AG08396 (cell line): ENCODE results near the gene ZNF513.

Source experiments
- DNase-seq: peaks from one replicate; pipeline ENCODE4 v3.0.0; 2012; ENCODE audit warnings: low spot score, mixed read lengths

Gene ZNF513

DNA sequence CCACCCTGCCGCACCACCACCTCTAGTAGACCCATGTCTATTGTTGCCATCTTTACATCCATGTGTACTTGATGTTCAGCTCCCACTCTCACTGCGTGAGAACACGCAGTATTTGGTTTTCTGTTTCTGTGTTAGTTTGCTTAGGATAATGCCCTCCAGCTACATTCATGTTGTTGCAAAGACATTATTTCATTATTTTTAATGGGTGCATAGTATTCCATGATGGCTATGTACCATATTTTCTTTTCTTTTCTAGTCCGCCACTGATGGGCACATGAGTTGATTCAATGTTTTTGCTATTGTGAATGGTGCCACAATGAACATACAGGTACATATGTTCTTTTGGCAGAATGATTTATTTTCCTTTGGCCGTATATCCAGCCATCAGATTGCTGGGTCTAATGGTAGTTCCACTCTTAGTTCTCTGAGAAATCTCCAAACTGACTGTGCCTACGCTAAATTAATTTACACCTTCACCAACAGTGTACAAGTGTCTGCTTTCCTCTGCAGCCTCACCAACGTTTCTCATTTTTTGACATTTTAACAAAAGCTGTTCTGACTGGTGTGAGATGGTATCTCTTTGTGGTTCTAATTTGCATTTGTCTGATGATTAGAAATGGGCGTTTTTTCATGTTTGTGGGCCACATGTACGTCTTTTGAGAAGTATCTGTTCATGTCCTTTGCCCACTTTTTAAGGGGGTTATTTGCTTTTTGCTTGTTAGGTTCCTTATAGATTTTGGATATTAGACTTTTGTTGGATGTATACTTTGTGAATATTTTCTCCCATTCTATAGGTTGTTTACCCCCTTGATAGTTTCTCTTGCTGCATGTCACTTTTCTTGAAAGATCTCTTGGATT is 10.5 kb upstream of the ZNF513 start:
- no peak for DNase-seq

DNA sequence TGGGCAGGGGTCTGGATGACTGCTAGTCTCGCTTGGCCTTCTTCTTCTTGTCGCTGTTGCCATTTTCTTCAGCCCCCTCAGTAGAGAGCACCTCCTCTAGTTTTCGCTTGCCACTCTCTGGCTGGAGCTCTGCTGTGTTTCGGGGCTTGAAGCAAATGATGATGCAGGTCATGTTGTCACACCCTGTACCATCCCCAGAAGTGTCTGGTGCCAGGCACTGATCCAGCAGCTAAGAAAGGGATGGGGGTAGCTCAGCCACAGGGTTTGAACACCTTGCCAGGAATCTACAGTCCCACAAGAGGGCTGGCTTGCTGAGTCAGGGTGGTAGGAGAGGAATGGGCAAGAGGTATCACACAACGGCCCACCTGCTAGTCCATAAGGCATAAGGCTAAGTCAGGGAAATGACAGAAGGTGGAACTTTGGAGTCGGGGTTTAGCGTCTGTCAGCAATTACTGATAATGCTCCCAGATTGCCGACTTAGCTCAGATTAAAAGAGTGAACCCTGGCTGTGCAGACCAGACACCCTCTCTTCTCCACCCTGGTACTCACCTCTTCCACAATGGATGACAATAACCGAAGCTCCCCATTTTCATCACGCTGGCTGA is 1.1 kb upstream of the ZNF513 start:
- DNase-seq: no peak

DNA sequence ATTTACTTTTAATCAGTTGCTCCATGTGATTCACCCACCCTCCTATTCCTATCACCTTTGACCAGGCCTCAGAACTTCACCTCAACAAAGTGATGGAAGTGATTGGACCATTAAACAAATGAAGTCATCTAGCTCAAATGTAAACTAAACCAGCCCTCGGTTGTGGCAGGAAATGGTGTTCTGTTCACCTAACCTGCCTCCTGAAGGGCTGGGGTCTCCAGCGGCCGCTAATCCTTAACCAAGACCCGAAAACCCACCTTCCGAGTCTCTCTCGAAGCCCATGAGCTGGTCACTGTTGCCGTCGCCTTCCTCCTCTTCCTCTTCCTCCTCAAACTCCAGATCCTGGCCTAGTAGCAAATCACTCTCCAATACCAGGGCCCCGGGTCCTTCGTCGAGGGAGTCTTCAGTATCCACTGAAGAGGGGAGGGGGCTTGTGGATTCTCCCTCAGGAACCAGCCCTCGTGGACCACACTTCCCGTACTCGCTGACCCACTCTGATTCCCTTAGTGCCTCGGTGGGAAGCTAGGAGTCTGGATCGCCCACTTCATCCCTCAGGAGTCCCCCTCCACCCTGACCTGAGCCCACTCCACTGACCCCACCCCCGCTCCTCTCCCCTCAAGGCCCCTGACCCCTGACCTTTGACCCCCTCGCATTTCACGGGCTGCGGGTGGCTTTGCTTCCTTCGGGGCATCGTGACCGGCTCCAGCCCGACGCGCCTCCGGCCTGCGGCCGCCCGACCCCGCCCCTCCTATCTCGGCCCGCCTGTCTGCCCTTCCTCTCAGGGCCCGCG is 503 bp downstream of the ZNF513 start:
- DNase-seq: peak; percentile 57

DNA sequence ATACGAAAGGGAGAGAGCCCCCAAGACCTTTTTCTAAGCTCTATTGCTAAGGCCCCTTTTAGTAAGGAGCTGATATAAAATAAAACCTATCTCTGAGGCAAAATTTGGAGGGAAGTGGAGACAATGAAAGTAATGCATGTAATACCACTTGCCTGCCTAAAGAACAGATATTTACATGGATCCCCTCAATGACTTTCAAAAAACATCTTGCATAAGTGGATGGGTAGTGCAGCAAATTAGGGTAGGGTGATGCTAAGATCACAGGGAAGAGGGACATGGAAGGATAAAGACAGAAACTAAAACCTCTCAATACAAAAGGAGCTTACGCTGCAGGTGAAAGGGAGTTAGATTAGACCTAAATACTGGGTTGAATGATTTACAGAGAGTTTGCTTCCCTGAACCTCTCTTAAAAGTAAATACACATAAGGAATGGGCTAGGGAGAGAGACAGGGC is 1.1 kb downstream of the ZNF513 start:
- no peak for DNase-seq

DNA sequence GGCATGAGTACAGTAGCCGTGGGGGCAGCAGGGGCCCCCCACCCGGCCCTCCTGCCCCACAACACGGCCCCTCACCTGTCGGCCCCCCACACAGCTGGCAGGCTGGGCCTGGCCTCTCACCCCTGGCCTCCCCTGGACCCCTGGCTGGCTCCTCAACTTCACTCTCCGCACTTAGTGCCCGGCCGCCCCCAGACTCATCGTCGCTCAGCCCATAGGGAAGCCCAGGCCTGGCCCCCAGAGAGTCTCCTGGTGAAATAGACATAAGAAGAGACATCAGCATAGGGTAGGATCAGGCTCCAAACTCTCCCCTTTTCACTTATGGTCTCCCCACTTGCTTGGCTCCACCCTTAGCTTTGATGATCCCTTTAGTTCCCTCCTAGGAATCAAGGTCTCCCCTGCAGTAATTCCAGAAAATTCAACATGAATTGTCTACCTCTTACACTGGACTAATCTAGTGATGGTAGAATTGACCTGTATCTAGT is 1.7 kb downstream of the ZNF513 start:
- no peak for DNase-seq

DNA sequence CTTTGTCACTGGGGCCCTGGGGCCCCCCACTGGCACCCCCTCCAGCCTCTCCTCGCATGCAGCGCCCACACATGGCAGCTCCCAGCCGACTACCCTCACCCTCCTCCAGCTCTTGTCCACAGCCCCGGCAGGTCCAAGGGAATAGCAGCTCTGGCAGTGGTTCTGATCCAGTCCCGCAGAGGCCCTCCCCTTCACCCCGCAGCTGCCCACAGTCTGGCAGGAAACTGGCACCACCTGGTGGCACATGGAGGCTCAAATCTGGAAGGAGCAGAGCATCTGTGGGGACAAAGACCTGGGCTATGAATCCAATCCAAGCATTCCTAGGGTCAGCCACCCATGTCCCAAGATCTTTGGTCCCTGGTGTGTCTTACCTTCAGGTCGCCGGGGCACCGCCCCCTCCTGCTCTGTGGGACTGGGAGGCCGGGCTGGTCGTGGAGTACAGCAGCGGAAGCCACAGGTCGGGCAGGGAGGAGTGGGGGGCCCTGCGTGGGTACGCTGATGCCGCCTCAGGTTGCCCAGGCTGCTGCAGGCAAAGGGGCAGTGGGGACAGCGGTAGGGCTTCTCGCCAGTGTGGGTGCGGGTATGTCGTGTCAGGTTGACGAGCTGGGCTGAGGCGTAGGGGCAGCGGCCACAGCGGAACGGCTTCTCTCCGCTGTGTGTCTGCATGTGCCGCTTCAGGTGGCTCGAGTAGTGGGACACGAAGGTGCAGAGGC is 2.3 kb downstream of the ZNF513 start:
- DNase-seq: peak; percentile 29

DNA sequence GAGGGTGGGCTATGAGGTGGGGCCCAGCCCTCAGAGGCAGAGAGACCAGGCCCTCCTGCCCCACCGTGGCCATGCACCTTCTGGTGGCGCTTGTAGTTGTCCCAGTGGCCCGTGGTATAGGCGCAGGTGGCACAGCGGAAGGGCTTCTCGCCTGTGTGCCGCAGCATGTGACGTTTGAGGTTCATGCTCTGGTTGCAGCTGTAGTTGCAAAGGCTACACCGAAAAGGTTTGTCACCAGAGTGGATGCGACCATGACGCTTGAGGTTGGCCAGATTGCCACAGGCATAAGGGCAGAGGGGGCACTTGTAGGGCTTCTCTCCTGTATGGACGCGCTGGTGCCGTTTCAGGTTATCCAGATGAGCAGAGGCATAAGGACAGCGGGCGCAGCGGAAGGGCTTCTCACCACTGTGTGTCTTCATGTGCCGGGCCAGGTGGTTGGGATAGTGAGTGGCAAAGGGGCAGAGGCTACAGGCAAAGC is 2.9 kb downstream of the ZNF513 start:
- DNase-seq: no peak

DNA sequence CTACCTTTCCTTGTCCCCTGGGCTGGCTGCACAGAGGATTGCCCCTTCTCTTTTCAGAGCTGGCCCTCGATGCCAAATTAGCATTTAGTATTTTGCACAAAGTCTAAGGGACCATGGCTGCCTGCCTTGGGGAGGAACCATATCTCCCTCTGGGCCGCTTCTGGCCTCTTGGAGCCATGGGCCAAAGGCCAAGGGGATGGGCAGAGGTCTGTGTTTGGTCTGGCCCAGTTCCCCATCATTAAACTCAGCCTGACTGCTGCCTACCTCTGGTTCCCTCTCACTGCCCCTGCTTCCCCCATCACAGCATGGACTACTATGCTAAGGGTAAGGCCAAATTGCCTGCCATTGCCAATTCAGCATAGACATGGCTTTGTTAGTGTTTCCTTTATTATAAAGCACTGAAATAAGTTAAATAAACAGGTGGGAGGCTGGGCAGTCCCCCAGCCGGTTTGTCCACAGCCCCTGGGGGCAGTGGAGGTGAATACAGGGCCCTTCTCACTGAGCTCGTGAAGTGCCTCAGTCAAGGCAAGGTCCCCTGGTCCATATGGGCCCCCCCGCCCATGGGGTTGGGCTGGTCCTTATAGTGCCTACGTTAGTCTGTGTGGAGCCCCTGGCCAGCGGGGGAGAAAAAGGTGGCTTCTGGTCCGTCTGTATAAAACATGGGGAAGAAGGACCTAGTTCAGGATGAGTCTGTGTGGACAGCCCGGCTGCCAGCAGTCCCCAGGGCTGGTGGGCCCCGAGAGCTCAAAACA is 3.5 kb downstream of the ZNF513 start:
- DNase-seq: no peak

DNA sequence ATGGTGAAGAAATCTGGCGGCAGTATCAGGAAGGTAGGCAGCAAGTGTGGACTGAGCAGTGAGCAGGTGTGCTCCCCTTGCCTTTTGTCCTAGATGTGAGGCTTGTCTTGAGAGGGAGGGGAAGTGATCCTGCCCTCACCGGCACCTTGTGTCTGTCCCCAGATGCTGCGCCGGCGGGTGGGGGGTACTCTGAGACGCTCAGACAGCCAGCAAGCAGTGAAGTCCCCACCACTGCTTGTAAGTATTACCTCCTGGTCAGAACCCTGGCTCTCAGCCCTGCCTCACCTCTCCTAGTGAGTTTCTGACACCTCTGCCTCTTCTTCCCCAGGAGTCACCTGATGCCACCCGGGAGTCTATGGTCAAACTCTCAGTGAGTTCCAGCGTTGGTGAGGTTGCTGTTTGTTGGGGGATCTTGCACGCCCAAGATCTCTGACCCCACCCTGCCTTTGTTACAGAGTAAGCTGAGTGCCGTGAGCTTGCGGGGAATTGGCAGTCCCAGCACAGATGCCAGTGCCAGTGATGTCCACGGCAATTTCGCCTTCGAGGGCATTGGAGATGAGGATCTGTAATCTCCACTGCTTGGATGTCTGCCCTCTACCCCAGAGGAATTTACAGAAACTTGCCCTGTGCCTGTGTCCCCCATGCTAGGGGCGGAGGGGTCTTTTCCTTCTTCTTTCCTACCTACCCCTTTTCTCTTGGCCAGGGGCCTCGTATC is 4.2 kb downstream of the ZNF513 start:
- DNase-seq: no peak

DNA sequence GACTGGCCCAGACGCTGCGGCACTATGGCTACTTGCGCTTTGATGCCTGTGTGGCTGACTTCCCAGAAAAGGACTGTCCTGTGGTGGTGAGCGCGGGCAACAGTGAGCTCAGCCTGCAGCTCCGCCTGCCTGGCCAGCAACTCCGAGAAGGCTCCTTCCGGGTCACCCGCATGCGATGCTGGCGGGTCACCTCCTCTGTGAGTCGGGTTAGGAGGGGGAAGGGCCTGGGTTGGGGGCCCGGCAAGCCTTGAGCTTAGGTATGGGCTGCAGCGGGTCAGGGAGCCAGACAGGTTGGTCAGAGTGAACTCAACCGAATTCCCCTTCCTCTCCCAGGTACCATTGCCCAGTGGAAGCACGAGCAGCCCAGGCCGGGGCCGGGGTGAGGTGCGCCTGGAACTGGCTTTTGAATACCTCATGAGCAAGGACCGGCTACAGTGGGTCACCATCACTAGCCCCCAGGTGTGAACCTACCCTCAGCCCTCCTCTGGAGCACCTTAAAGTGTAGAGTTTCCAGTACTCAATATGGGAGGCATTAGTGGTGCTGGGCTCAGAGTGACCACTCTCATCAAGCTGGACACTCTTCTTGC is 4.9 kb downstream of the ZNF513 start:
- no peak for DNase-seq

DNA sequence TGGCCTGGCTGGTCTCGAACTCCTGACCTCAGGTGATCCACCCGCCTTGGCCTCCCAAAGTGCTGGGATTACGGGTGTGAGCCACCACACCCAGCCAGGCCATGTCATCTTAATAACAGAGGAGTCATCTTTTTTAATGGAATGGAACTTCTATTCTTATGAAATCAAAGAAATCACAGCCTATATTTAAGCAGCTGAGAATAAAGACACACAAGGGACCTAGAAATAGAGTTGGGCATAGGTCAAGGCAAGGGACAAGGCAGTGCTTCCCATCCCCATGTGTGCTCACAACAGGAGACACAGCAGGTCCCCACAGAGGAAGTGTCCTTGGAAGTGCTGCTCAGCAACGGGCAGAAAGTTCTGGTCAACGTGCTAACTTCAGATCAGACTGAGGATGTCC is 7.0 kb downstream of the ZNF513 start:
- DNase-seq: no peak

DNA sequence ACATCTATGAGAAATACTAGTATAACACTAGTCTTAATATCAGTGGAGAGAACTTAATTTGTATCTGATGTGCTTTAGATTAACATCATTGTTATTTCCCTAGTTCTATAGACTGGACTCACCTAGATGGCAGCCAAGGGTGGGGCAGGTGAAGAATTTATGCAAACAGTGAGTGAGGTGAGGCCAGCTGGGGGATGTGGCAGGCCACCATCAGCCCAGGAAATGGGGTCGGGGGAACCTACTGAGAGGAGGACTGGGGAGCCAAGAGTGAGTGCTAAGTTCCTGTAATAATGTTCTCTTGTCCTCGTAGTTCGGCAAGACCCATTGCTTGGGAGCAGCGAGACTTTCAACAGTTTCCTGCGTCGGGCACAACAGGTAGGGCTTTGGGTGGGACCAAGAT is 7.6 kb downstream of the ZNF513 start:
- no peak for DNase-seq

DNA sequence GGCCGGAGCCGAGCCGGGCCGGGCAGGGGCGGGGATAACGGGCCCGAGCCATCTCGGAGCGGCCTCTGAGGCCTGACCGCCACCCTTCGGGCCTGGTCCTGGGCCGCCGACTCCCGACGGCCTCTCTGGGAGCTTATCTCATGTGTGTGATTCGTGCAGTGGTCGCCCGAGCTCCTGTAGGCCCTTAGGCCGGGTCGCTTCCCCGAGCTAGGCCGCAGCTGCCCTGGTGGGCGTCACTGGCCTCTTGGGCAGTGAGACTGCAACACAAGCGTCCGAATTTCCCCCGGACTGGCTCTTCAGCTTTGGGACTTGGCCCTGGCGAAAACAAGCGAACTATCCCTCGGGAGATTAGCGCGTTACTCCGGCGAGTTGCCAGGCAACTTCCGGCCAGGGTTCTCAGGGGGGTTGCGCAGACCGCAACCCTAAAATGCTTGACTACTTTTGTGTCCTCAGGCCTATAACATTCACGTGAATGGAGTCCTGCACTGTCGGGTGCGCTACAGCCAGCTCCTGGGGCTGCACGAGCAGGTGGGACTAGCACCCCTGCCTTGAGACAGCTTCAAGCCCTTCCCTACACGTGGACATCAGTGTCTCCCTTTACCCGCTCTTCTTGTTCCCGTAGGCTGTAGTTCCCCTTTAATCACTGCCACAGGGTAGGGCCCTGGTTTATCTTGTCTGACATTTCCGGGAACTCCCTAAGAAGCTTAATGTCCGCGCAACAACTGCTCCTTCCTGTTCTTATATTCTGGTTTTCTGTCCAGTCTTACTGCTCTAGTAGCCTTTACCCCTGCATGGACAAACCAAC is 9.5 kb downstream of the ZNF513 start:
- DNase-seq: peak; percentile 28

DNA sequence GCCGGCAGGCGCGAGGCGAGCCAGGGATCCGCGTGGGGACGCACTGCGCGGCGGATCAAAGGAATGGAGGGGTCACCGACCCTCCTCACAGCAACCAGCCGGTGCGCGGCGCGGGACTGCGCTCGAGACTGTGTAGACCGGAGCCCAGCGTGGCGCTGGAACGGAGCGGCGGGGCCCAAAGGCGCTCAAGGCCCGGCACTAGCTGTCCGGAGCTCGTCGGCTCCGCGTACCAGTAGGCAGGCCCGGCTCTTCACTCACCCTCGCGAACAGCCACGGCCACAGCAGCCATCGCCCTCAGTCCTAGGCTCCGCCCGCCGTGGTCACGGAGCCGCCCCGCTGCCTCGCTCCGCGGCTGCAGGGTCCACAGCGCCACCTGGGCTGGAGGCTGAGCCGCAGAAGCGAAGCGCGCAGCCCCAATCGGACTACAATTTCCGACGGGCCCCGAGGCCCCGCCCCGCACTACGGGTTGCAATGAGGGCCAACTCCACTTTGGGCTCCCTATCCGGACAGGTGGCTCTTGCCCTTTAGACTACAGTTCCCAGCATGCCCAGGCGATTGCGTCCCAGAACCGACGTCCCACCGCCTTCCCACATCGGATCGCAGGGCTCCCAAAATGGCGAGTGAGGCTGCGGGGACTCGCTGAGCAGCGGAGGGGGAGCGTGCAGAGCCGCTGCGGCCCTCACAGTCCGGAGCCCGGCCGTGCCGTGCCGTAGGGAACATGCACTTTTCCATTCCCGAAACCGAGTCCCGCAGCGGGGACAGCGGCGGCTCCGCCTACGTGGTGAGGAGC is 10.3 kb downstream of the ZNF513 start, which contains the start of the genes EIF2B4 and SNX17:
TSS of gene EIF2B4 (minus strand) at position 313 of the 790 bp plus-strand sequence. CDS start at position 289, 24 bp downstream.
TSS of gene SNX17 (plus strand) at position 591 of the 790 bp plus-strand sequence. CDS start at position 719, 128 bp downstream.
- DNase-seq: peak; percentile 97

DNA sequence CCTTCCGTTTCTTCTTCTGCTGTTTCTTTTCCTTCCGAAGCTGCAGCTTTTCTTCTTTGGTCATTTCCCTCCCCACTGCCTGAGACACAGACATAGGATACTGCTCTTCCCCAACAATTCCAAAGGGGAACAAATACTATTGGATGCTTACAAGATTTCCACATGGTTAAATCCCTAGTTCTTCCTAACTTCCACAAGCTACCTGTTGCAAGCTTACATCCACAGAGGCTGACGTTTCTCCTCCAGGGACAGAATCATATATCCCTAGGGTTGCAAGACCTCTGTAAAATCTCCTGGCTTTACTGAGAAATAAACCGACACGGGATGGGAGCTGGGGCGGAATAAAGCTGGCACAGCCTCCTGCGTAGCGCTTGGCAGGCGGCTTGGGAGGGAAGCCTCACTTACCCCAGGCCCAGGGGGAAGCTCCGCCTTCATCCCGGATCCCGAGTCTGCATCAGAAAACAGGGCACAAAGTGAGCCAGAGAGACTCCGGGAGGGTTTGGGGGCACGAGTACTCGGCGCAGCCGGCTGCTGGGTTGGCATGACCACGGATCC is 11.0 kb downstream of the ZNF513 start:
- peak; percentile 84 for DNase-seq

DNA sequence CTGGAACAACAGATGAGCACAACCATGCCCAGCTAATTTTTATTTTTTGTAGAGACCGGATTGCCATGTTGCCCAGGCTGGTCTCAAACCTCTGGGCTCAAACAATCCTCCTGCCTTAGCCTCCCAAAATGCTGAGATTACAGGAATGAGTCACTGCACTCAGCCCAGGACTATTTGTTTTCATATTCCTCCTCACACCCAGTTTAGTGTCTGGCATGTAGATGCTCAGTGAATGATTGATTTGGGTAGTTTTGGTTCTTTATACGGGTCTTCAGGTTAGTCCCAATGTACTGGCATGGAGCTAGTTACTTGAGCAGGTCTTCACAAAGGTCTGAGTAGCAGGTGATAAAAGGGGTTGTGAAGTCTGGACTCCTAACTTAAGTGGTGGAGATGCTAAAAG is 16.6 kb downstream of the ZNF513 start:
- DNase-seq: no peak

DNA sequence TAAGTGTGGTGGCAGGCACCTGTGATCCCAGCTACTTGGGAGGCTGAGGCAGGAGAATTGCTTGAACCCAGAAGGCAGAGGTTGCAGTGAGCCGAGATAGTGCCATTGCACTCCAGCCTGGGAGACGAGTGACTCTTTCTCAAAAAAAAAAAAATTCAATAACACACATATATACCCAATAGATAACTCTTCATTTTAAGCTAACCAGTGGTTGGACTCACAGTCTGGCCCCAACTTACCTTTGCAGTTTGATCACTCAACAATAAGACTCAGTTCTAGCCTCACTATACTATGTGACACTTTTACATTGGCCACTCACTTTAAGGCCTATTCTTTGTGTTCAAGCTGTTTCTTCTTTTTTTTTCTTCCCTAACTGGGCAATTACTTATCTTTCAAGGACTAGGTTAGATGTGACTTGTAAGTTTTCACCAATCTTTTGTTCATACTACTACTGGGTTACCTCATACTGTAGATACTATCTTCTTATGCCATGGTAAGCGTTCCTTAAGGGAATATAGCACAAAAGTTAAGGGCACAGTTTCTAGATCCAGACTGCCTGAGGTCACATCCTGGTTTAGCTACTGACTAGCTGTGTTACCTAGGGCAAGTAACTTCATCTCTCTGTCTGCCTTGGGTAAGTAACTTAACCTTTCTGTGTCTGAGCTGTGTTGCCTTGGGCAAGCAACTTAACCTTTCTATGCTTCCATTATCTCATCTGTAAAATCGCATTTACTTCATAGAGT is 17.7 kb downstream of the ZNF513 start:
- DNase-seq: no peak
